Parathyroid adenoma (tissue), 2 donors: ENCODE data around the gene MARCO.

Experiments used
- H2AFZ ChIP-seq: fragments of 300-600 bp; sonication (generic); one replicate; pipeline ENCODE4 v1.7.0; 2017; ENCODE audit warnings: antibody characterized with exemption, mild to moderate bottlenecking
- H3K27ac ChIP-seq: fragments of 300-600 bp; sonication (generic); one replicate; pipeline ENCODE4 v1.7.0; 2017
- H3K27me3 ChIP-seq: fragments of 300-600 bp; sonication (generic); one replicate; pipeline ENCODE4 v1.7.0; 2017; ENCODE audit warnings: low read length; ENCODE audit not compliant: control insufficient read depth, insufficient read depth
- H3K36me3 ChIP-seq: fragments of 300-600 bp; sonication (generic); one replicate; pipeline ENCODE4 v1.7.0; 2017; ENCODE audit warnings: low read length; ENCODE audit not compliant: control insufficient read depth, insufficient read depth
- H3K4me1 ChIP-seq: fragments of 300-600 bp; sonication (generic); one replicate; pipeline ENCODE4 v1.7.0; 2017; ENCODE audit warnings: control low read depth
- H3K4me2 ChIP-seq: fragments of 300-600 bp; sonication (generic); one replicate; pipeline ENCODE4 v1.7.0; 2017; ENCODE audit warnings: low read length
- H3K4me3 ChIP-seq: fragments of 300-600 bp; sonication (generic); one replicate; pipeline ENCODE4 v1.7.0; 2017; ENCODE audit warnings: low read depth, low read length
- H3K79me2 ChIP-seq: fragments of 300-600 bp; sonication (generic); one replicate; pipeline ENCODE4 v1.7.0; 2017; ENCODE audit warnings: control low read depth
- H3K9ac ChIP-seq: fragments of 300-600 bp; sonication (generic); one replicate; pipeline ENCODE4 v1.7.0; 2017; ENCODE audit warnings: mild to moderate bottlenecking
- H3K9me3 ChIP-seq: fragments of 300-600 bp; sonication (generic); one replicate; pipeline ENCODE4 v1.7.0; 2017; ENCODE audit warnings: low read length; ENCODE audit not compliant: control insufficient read depth
- CTCF ChIP-seq: fragments of 300-600 bp; sonication (generic); IDR thresholded peaks from one replicate; pipeline ENCODE4 v1.7.0; 2017; ENCODE audit warnings: antibody characterized with exemption, mild to moderate bottlenecking
- donor health status: primary hyperparathyroidism.

The MARCO gene

GRCh38 chr2:119005555-119005954 is 63.6 kb downstream of the MARCO start:
- TF ChIP-seq CTCF = no peak
- Histone ChIP-seq H3K79me2 (no peaks in the 10 kb centered on the region), H3K27me3 (no peaks in the 10 kb centered on the region), H3K4me1 (no peaks in the 10 kb centered on the region), H3K4me3 (no peak overlapping the region), H3K4me2 (no peak overlapping the region), H3K36me3 (no peaks in the 10 kb centered on the region), H3K27ac (no peak overlapping the region), H3K9ac (no peak overlapping the region), H2AFZ (no peak overlapping the region), H3K9me3 (no peaks in the 10 kb centered on the region)

GRCh38 chr2:119006441-119006840 is 64.4 kb downstream of the MARCO start:
- H3K9me3 ChIP-seq = no peaks in the 10 kb centered on the region
- TF ChIP-seq CTCF = no peak

GRCh38 chr2:119008108-119008507 is 66.1 kb downstream of the MARCO start:
- no peak overlapping the region for H3K4me2 ChIP-seq
- H3K4me1 ChIP-seq = no peaks in the 10 kb centered on the region
- H3K36me3 ChIP-seq = no peaks in the 10 kb centered on the region
- no peak for TF ChIP-seq CTCF
- H3K9ac ChIP-seq = no peak overlapping the region
- no peak overlapping the region for H3K27ac ChIP-seq
- no peaks in the 10 kb centered on the region for H3K79me2 ChIP-seq
- H3K9me3 ChIP-seq = no peaks in the 10 kb centered on the region
- H3K27me3 ChIP-seq = no peaks in the 10 kb centered on the region
- no peak overlapping the region for H3K4me3 ChIP-seq
- no peak overlapping the region for H2AFZ ChIP-seq

More at GRCh38 chr2:119006441-119006840, 64.4 kb downstream of the MARCO start:
- no peaks in the 10 kb centered on the region for H3K4me1 ChIP-seq
- no peak overlapping the region for H3K27ac ChIP-seq
- no peak overlapping the region for H3K4me3 ChIP-seq
- H2AFZ ChIP-seq = no peak overlapping the region
- H3K4me2 ChIP-seq = no peak overlapping the region
- H3K79me2 ChIP-seq = no peaks in the 10 kb centered on the region
- no peaks in the 10 kb centered on the region for H3K27me3 ChIP-seq
- no peaks in the 10 kb centered on the region for H3K36me3 ChIP-seq
- no peak overlapping the region for H3K9ac ChIP-seq

GRCh38 chr2:119009110-119009509 is 67.1 kb downstream of the MARCO start:
- no peaks in the 10 kb centered on the region for H3K27me3 ChIP-seq
- no peaks in the 10 kb centered on the region for H3K36me3 ChIP-seq
- H3K9me3 ChIP-seq = no peaks in the 10 kb centered on the region
- no peak overlapping the region for H3K27ac ChIP-seq
- TF ChIP-seq CTCF = no peak
- H3K4me3 ChIP-seq = no peak overlapping the region
- no peak overlapping the region for H3K9ac ChIP-seq
- no peak overlapping the region for H2AFZ ChIP-seq
- no peaks in the 10 kb centered on the region for H3K4me1 ChIP-seq
- no peaks in the 10 kb centered on the region for H3K79me2 ChIP-seq
- no peak overlapping the region for H3K4me2 ChIP-seq

- H3K9me3 ChIP-seq = no peaks in the 10 kb centered on the region
- H3K4me1 ChIP-seq = no peaks in the 10 kb centered on the region
- no peak overlapping the region for H3K4me3 ChIP-seq
- H2AFZ ChIP-seq = no peak overlapping the region
- H3K27ac ChIP-seq = no peak overlapping the region
- H3K4me2 ChIP-seq = no peak overlapping the region
- no peak overlapping the region for H3K9ac ChIP-seq
- no peaks in the 10 kb centered on the region for H3K27me3 ChIP-seq
- H3K36me3 ChIP-seq = no peaks in the 10 kb centered on the region
- no peak for TF ChIP-seq CTCF
- no peaks in the 10 kb centered on the region for H3K79me2 ChIP-seq
Measured at GRCh38 chr2:119010336-119010735, 68.3 kb downstream of the MARCO start.
